ENCODE measurements around the gene SLC12A2. TPM values are rescaled to one million over a fixed set of nuclear protein-coding genes. Genes with fewer than 3 reads are reported as not detected.

SLC12A2 gene
- polyA plus RNA-seq, 1 donor (not counting 4 experiments of a cell fraction or from before 2014, with no cell fraction given) = 15.5 TPM

DNA sequence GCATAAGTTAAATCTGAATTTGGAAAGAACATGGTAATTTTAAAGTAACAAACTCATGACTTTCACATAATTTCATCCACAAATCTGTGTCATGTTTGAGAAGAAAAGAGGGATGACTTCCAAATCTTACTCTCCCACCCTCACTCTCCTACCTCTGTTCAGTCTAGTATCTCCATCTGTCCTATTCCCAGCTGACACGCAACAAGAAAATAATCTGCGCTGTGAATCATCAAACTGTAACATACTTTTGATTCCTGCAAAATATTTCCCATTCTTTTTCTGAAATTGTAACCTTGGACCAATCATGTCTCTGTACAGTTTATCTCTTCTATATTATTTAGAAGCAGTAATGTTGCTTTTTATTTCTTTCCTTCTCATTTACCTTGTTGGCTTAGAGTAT is 91.4 kb downstream of the SLC12A2 start:
- H3K4me1 ChIP-seq (ENCODE audit: control insufficient read depth, extremely low read depth, insufficient read depth, low read length) = no peaks in the 10 kb centered on the region
- dilution Hi-C loops (cut with MboI; ENCODE audit: extremely low pct_ligation_motif_present, low sequenced_read_pairs) = no loop called here

GRCh38 chr5:128192368-128192767 is 108.8 kb downstream of the SLC12A2 start:
- Histone ChIP-seq H3K4me2 (ENCODE audit: control insufficient read depth, extremely low read depth, insufficient read depth, low read depth, low read length) (no peak overlapping the region), H3K36me3 (ENCODE audit: control insufficient read depth in 2 of 2, extremely low read depth in 1 of 2, insufficient read depth in 2 of 2, low read length in 2 of 2) (no peaks in the 10 kb centered on the region), H3K4me1 (ENCODE audit: control insufficient read depth, extremely low read depth, insufficient read depth, low read length) (no peaks in the 10 kb centered on the region), H3K79me2 (ENCODE audit: control insufficient read depth, insufficient read depth, low read length) (no peaks in the 10 kb centered on the region), H3K9me1 (ENCODE audit: control insufficient read depth, extremely low read depth, insufficient read depth, low read length) (no peaks in the 10 kb centered on the region), H2AFZ (ENCODE audit: control insufficient read depth, low read length) (no peak overlapping the region), H3K27me3 (ENCODE audit: control insufficient read depth, extremely low read depth, insufficient read depth, low read length) (no peaks in the 10 kb centered on the region), H3K4me3 (ENCODE audit: control insufficient read depth in 2 of 3, extremely low read depth in 1 of 3, insufficient read depth in 2 of 3, low read depth in 1 of 3, low read length in 3 of 3) (no peak overlapping the region), H3K9me3 (ENCODE audit: control insufficient read depth, low read depth, low read length) (no peaks in the 10 kb centered on the region), H3K27ac (ENCODE audit: control insufficient read depth, insufficient read depth, low read length) (no peak overlapping the region), H3K9ac (ENCODE audit: control insufficient read depth, extremely low read depth, insufficient read depth, low read length) (no peak overlapping the region), H4K20me1 (ENCODE audit: control insufficient read depth, extremely low read depth, insufficient read depth, low read length) (no peaks in the 10 kb centered on the region)
- dilution Hi-C loops (cut with MboI; ENCODE audit: extremely low pct_ligation_motif_present, low sequenced_read_pairs) = no loop called here
- DNase-seq (ENCODE audit: low read depth, low spot score) (no peak), FAIRE-seq (no peak)
- TF ChIP-seq, protein P1, sequence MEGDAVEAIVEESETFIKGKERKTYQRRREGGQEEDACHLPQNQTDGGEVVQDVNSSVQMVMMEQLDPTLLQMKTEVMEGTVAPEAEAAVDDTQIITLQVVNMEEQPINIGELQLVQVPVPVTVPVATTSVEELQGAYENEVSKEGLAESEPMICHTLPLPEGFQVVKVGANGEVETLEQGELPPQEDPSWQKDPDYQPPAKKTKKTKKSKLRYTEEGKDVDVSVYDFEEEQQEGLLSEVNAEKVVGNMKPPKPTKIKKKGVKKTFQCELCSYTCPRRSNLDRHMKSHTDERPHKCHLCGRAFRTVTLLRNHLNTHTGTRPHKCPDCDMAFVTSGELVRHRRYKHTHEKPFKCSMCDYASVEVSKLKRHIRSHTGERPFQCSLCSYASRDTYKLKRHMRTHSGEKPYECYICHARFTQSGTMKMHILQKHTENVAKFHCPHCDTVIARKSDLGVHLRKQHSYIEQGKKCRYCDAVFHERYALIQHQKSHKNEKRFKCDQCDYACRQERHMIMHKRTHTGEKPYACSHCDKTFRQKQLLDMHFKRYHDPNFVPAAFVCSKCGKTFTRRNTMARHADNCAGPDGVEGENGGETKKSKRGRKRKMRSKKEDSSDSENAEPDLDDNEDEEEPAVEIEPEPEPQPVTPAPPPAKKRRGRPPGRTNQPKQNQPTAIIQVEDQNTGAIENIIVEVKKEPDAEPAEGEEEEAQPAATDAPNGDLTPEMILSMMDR (optimal IDR thresholded peaks at IDR 0.05 in 1 of 3, IDR thresholded peaks at IDR 0.05 in 1 of 3, conservative IDR thresholded peaks at IDR 0.05 in 1 of 3; ENCODE audit: extremely low read depth in 1 of 3, insufficient read depth in 2 of 3, low read length in 3 of 3) = no peak
- no peak for TF ChIP-seq EZH2 (IDR thresholded peaks at IDR 0.05; ENCODE audit: low read length)

More for the DNA sequence above, 91.4 kb downstream of the SLC12A2 start:
- Histone ChIP-seq H3K4me2 (ENCODE audit: control insufficient read depth, extremely low read depth, insufficient read depth, low read depth, low read length) (no peak overlapping the region), H3K36me3 (ENCODE audit: control insufficient read depth in 2 of 2, extremely low read depth in 1 of 2, insufficient read depth in 2 of 2, low read length in 2 of 2) (no peaks in the 10 kb centered on the region), H4K20me1 (ENCODE audit: control insufficient read depth, extremely low read depth, insufficient read depth, low read length) (no peaks in the 10 kb centered on the region), H2AFZ (ENCODE audit: control insufficient read depth, low read length) (no peak overlapping the region), H3K9me1 (ENCODE audit: control insufficient read depth, extremely low read depth, insufficient read depth, low read length) (no peaks in the 10 kb centered on the region), H3K9me3 (ENCODE audit: control insufficient read depth, low read depth, low read length) (no peaks in the 10 kb centered on the region), H3K27ac (ENCODE audit: control insufficient read depth, insufficient read depth, low read length) (no peak overlapping the region), H3K27me3 (ENCODE audit: control insufficient read depth, extremely low read depth, insufficient read depth, low read length) (no peaks in the 10 kb centered on the region), H3K9ac (ENCODE audit: control insufficient read depth, extremely low read depth, insufficient read depth, low read length) (no peak overlapping the region), H3K4me3 (ENCODE audit: control insufficient read depth in 2 of 3, extremely low read depth in 1 of 3, insufficient read depth in 2 of 3, low read depth in 1 of 3, low read length in 3 of 3) (no peak overlapping the region), H3K79me2 (ENCODE audit: control insufficient read depth, insufficient read depth, low read length) (no peaks in the 10 kb centered on the region)
- TF ChIP-seq, protein P1 (optimal IDR thresholded peaks at IDR 0.05 in 1 of 3, IDR thresholded peaks at IDR 0.05 in 1 of 3, conservative IDR thresholded peaks at IDR 0.05 in 1 of 3; ENCODE audit: extremely low read depth in 1 of 3, insufficient read depth in 2 of 3, low read length in 3 of 3) = no peak
- DNase-seq (ENCODE audit: low read depth, low spot score) (no peak), FAIRE-seq (no peak)

Data from keratinocyte (primary cell).